Lower leg skin (tissue), 3 donors: ENCODE data around the gene CYP2U1.
"Not testable (repeated sequence)": the region's sequence is repeated elsewhere in the genome, so short reads cannot be mapped to it uniquely, and the experiment has no call there.

Experiments used
- CTCF ChIP-seq, 3 donors: fragments of 450-650 bp; IDR thresholded peaks; one replicate each; pipeline ENCODE4 v1.5.1; 2016; ENCODE audit warnings: antibody characterized with exemption in 3 of 3, mild to moderate bottlenecking in 3 of 3, moderate library complexity in 2 of 3
- POLR2A ChIP-seq, 2 donors: fragments of 450-650 bp; IDR thresholded peaks; one replicate each; pipeline ENCODE4 v1.6.1; 2016 to 2017; ENCODE audit warnings: antibody characterized with exemption in 2 of 2, mild to moderate bottlenecking in 1 of 2, moderate library complexity in 1 of 2

GRCh38 chr4:107967519-107967918, 36.2 kb downstream of the CYP2U1 start:
- not testable (repeated sequence) for TF ChIP-seq POLR2A, CTCF (IDR thresholded peaks at IDR 0.05)
